Mesothelial cell of epicardium (in vitro differentiated cells): ENCODE measurements around the gene ARRB1. TPM values are rescaled to one million over a fixed set of nuclear protein-coding genes. Genes with fewer than 3 reads are reported as not detected.

ENCODE experiments used
- DNase-seq, 2 experiments: peaks; one replicate each; pipeline ENCODE4 v3.0.0; 2021; ENCODE audit warnings: low spot score in 2 of 2; ENCODE audit not compliant: unreplicated experiment in 2 of 2
- H3K27ac Mint-ChIP-seq: 2 replicates; pipeline ENCODE4 v1.8.0; 2021; ENCODE audit warnings: mixed read lengths
- H3K27me3 Mint-ChIP-seq: 2 replicates; pipeline ENCODE4 v1.8.0; 2021; ENCODE audit warnings: low read depth, mixed read lengths
- H3K36me3 Mint-ChIP-seq: 2 replicates; pipeline ENCODE4 v1.8.0; 2021; ENCODE audit warnings: mixed read lengths
- H3K4me1 Mint-ChIP-seq: 2 replicates; pipeline ENCODE4 v1.8.0; 2021; ENCODE audit warnings: mixed read lengths
- H3K4me3 Mint-ChIP-seq: 2 replicates; pipeline ENCODE4 v1.8.0; 2021; ENCODE audit warnings: mild to moderate bottlenecking, moderate library complexity, mixed read lengths
- H3K9me3 Mint-ChIP-seq: 2 replicates; pipeline ENCODE4 v1.8.0; 2021; ENCODE audit warnings: mixed read lengths
- total RNA-seq: library from RNA; stranded (reverse); gene quantifications from 3 replicates; pipeline ENCODE4 v1.2.1, GENCODE V29; 2021
- TF ChIP-seq, protein P1 (sequence below): fragments of 200-600 bp; sonication (generic); IDR thresholded peaks from one replicate; pipeline ENCODE4 v1.5.0; 2021; ENCODE audit warnings: antibody characterized with exemption; ENCODE audit not compliant: unreplicated experiment

ARRB1 gene
- total RNA-seq, 1 donor from 2014 or later, result 17.5 TPM

DNA sequence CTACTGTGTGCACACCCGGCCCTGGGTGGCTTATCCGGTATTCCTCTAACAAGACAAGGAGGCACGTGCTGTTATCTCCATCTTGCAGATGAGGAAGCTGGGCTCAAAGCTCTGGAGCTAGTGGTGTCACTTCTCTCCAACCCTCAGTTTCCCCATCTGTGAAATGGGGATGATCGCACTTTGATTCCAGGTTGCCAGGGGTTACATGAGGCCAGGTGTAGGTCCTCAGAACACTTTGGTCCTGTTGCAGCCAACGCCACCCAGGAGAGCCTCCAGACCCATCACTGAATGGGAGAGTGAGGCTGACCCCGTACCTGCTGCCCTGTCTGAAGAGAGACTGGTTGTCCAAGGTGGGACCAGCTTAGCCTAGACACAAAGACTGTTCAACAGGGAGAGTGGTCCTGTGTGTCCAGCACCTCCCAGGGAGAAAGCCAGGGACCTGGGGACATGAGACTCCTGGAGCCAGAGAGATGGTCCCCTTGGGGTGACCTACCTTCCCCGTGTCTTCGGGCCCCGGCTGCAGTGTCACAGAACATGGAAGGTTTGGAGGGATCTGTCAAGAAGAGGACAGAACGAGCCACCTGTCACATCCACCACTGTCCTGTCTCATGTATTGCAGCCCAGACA, 69.9 kb downstream of the ARRB1 start:
- H3K9me3 Mint-ChIP-seq, result no peaks in the 10 kb centered on the region
- no peak overlapping the region for H3K4me3 Mint-ChIP-seq
- H3K27me3 Mint-ChIP-seq, result no peaks in the 10 kb centered on the region
- no peak for DNase-seq
- peaks cover 6% of the 10 kb centered on the region for H3K4me1 Mint-ChIP-seq
- no peaks in the 10 kb centered on the region for H3K36me3 Mint-ChIP-seq
- TF ChIP-seq, protein P1, sequence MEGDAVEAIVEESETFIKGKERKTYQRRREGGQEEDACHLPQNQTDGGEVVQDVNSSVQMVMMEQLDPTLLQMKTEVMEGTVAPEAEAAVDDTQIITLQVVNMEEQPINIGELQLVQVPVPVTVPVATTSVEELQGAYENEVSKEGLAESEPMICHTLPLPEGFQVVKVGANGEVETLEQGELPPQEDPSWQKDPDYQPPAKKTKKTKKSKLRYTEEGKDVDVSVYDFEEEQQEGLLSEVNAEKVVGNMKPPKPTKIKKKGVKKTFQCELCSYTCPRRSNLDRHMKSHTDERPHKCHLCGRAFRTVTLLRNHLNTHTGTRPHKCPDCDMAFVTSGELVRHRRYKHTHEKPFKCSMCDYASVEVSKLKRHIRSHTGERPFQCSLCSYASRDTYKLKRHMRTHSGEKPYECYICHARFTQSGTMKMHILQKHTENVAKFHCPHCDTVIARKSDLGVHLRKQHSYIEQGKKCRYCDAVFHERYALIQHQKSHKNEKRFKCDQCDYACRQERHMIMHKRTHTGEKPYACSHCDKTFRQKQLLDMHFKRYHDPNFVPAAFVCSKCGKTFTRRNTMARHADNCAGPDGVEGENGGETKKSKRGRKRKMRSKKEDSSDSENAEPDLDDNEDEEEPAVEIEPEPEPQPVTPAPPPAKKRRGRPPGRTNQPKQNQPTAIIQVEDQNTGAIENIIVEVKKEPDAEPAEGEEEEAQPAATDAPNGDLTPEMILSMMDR, result no peak
- H3K27ac Mint-ChIP-seq, result no peak overlapping the region

- Mint-ChIP-seq H3K4me3 (no peak overlapping the region), H3K4me1 (peaks cover 6% of the 10 kb centered on the region), H3K36me3 (no peaks in the 10 kb centered on the region), H3K9me3 (no peaks in the 10 kb centered on the region), H3K27ac (no peak overlapping the region), H3K27me3 (no peaks in the 10 kb centered on the region)
- TF ChIP-seq, protein P1, result no peak
- DNase-seq, result no peak
Measured at GRCh38 chr11:75280770-75281468, 70.5 kb downstream of the ARRB1 start.

DNA sequence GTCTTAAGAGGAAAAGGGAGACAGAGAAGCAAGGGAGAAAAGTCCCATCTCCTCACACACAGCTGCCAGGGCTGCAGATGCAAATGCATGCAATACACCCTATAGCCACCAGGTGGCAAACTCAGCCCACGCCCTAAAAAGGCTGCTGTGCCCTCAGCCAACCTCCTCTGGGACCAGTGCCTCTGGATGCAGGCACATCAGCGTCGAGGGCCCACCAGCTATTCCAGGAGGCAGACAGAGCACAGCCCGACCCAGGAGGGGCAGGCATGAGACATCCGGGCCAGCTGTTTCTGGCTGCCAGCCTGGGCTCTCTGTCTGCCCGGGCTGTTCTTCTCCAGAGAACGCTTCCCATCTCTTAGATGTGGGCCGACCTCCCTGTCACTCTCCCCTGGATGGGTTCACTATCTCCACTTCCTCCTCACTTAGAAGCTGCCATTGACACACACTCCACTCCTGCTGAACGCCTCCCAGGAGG, 71.2 kb downstream of the ARRB1 start:
- Mint-ChIP-seq H3K27ac (no peak overlapping the region), H3K4me3 (no peak overlapping the region), H3K4me1 (peaks cover 6% of the 10 kb centered on the region), H3K9me3 (no peaks in the 10 kb centered on the region), H3K36me3 (no peaks in the 10 kb centered on the region), H3K27me3 (no peaks in the 10 kb centered on the region)
- peak; percentile 57 to 82 for DNase-seq
- TF ChIP-seq, protein P1, result peak; percentile 99

GRCh38 chr11:75279273-75279672, 72.2 kb downstream of the ARRB1 start:
- H3K4me1 Mint-ChIP-seq, result peaks cover 6% of the 10 kb centered on the region
- H3K27me3 Mint-ChIP-seq, result no peaks in the 10 kb centered on the region
- no peak overlapping the region for H3K4me3 Mint-ChIP-seq
- no peak overlapping the region for H3K27ac Mint-ChIP-seq
- TF ChIP-seq, protein P1, result no peak
- no peaks in the 10 kb centered on the region for H3K9me3 Mint-ChIP-seq
- DNase-seq, result peak in 1 of 2 experiments; percentile 7
- no peaks in the 10 kb centered on the region for H3K36me3 Mint-ChIP-seq

DNA sequence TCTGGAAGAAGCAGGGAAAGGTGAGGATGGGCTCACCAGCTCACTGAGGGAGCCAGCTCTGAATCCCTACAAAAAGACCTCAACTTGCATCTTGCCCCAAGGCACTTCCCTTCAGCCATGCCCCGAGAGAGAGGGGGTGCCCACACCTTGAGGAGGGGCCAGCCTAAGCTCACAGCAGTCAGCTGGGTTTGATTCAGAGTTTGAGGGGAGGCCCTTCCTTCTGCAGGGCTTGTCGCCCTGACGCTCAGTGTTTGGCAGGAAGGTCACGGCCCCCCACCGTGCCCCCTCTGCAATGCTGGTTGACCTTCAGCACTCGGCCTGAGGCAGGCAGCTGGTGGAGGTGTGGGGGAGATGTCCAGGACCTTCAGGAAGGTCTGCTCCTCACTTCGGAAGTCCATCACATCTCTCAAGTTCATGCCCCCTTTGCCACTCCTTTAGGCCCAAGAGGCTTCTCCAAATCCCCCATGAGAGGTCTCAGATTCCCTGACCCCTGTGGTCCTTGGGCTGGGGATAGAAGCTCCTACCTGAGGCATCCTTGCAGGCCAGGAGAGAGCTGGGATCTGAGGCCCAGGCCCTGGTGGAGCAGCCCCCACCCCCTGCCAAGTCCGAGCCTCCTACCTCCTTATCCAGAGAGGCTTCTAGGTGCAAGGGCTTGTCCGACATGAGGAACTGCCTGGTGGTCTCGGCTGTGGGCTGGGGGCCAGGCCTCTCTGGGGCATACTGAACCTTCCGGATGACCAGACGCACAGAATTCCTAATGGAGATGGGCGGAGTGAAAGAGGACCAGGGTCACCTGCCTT, 73.3 kb downstream of the ARRB1 start:
- Mint-ChIP-seq H3K27me3 (no peaks in the 10 kb centered on the region), H3K27ac (no peak overlapping the region)
- TF ChIP-seq, protein P1, result no peak

More for the DNA sequence above, 73.3 kb downstream of the ARRB1 start:
- no peaks in the 10 kb centered on the region for H3K36me3 Mint-ChIP-seq
- no peaks in the 10 kb centered on the region for H3K9me3 Mint-ChIP-seq
- peak in 1 of 2 experiments; percentile 18 for DNase-seq
- no peak overlapping the region for H3K4me3 Mint-ChIP-seq
- H3K4me1 Mint-ChIP-seq, result no peaks in the 10 kb centered on the region
